Measurements from ENCODE around the gene CFD.

- TF ChIP-seq CTCF (IDR thresholded peaks at IDR 0.05): no peak
- no peak for TF ChIP-seq ZNF232 (CRISPR knock-in tag; IDR thresholded peaks at IDR 0.05)
Observed at GRCh38 chr19:884420-885211, 25.2 kb downstream of the CFD start.

Measured in WTC11 (cell line).